HG03432 (cell line): Measurements from ENCODE around the gene LEKR1.
"Not testable (repeated sequence)": the region's sequence is repeated elsewhere in the genome, so short reads cannot be mapped to it uniquely, and the experiment has no call there.

Experiments
- ATAC-seq: cut with Tn5 transposase; IDR thresholded peaks from one replicate; pipeline ENCODE4 v1.9.1; 2021; ENCODE audit warnings: mild to moderate bottlenecking, moderate library complexity; ENCODE audit not compliant: unreplicated experiment

LEKR1 gene

DNA sequence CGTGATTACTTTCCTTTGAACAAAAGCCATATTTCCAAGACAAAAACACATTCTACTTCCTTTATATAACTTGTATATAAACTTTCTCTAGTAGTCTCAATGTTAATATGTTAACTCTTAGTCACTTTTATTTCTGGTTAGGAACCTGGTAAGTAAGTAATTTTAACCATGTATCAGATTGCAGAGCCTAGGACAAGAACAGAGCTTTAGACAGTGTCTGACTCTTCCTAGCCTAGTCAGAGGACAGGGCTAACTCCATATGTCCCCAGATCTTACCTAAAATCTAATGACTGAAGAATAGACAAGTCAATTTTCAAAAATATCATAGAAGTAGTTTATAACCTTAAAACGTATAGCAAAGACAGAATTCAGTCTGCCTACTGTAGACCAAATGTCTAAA lies 8.3 kb downstream of the LEKR1 start:
- no peak for ATAC-seq

DNA sequence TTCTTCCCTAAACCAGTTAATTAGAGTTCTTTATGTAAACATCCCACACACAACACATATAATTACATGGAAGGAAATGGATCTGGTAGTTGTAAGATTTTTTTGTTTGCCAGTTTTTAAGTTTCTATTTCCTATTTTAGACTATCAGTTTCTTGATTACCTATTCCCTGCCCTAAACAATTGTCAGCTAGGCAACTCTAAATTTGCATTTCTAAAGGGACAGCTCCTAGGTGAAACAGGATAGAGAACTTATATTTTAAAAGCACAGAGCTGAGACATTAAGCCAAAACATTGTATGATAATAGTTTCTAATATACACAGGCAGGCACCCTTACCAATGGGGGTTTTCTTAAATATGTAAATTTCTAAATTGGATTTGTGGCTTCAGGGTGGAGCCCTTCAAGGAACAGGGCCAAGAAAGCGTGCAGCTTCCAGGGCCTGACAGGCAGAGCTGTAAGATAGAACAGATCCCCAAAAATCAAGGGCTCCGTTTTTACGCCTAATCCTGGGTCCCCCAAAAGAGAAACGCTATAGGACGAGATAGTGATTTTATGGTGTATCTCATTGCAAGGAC lies 8.9 kb downstream of the LEKR1 start:
- ATAC-seq, result peak; percentile 69

- no peak for ATAC-seq
These were observed 10.5 kb downstream of the LEKR1 start for GRCh38 chr3:156836701-156837100.

DNA sequence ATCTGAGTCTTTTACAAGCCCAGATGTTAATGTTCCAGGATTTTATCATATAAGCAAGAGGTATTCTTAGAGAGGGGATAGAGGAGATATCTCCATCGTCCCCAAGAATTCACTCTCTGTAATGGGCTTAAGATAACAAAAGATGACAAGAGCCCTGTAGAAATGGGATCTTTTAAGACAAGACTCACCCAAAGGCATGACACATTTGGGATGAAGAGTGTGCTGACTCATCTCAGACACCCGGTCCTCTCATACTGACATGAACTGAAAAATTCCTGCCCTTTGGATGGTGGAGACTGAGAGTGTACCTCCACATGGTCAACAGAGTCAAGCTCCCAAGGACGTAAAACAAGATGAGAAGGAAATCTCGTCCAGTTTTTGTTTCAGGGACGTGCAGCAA lies 11.0 kb downstream of the LEKR1 start:
- ATAC-seq, result no peak

GRCh38 chr3:156838035-156838434 lies 11.9 kb downstream of the LEKR1 start:
- ATAC-seq, result no peak

GRCh38 chr3:156840826-156841689 lies 14.9 kb downstream of the LEKR1 start:
- no peak for ATAC-seq

GRCh38 chr3:156843071-156843808 lies 17.1 kb downstream of the LEKR1 start:
- ATAC-seq, result no peak

- no peak for ATAC-seq
These were observed 21.7 kb downstream of the LEKR1 start for GRCh38 chr3:156847752-156848448.

DNA sequence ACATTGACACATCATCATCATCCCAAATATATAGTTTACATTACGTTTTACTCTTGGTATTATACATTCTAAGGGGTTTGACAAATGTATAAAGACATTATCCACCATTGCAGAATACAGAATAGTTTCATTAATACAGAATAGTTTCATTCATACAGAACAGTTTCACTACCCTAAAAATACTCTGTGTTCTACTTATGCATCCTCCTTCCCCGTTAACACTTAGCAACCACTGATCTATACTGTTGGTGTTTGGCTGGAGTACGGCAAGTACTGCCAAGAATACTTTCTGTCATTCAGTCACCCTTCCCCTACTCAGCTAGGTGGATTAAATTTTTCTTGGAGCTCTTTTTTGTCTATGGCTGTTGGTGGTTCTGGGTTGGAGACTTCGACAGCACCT lies 33.4 kb downstream of the LEKR1 start:
- ATAC-seq, result peak; percentile 95

- ATAC-seq, result no peak
These were observed 34.7 kb downstream of the LEKR1 start for GRCh38 chr3:156860873-156861272.

GRCh38 chr3:156862338-156862737 lies 36.2 kb downstream of the LEKR1 start:
- ATAC-seq, result no peak

DNA sequence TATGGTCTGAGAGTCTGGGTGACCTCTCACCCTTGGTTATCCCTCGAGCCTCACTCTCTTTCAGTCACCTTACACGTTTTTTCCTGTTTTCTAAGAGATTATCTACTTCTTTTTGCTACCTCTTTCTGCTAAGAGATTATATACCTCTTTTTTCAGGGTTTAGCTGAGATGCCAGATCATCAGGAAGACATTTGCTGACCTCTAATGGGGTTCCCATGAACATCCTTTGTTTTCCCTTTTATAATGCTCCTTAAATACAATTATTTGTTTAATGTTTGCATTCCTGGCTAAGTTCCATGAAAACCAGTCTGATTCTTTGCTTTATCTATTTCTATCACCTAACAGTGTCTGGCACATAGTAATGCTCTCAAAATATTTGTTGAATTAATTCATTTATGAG lies 39.6 kb downstream of the LEKR1 start:
- no peak for ATAC-seq

- ATAC-seq, result no peak
These were observed 41.0 kb downstream of the LEKR1 start for GRCh38 chr3:156867174-156867573.

DNA sequence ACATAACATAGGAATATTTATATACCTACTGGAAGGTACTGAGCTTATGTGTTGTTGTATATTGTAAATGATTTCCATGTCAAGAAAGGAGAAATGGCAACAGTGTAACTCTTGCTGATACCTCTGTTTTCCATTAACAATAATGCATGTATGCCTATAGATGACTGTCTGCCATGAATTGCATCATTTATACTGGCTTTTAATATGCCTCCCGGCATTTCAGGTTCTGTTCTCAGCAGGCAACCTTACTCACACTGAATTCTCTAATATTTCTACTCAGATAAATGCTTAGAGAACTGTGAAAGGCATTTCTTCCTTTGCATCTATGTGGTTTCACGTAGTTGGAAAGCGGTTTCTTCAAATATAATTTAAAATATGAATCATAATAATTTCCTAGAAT lies 41.8 kb downstream of the LEKR1 start:
- no peak for ATAC-seq

GRCh38 chr3:156873906-156874305 lies 47.8 kb downstream of the LEKR1 start:
- no peak for ATAC-seq

GRCh38 chr3:156879491-156879890 lies 53.3 kb downstream of the LEKR1 start:
- ATAC-seq, result not testable (repeated sequence)

DNA sequence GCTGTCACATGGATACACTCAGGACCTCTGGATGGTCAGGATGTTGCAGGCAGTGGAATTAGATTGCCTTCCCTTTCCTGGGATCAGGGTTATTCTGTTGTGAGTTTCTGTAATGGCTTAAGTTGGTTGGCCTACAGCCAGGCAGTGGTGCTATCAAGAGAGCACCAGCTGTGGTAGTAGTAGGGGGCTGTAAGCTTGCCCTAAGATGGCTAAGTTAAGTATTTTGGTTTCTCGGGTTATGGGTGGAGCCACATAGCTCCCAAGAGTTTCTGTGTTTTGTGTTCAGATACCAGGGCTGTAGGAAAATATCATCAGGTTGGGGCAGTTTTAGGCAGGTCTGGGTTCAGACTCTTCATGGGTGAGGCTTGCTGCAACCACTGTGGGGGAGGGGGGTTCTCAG lies 59.6 kb downstream of the LEKR1 start:
- ATAC-seq, result no peak

- no peak for ATAC-seq
These were observed 62.0 kb downstream of the LEKR1 start for GRCh38 chr3:156888176-156888575.

- ATAC-seq, result no peak
These were observed 62.4 kb downstream of the LEKR1 start for GRCh38 chr3:156888576-156888975.

DNA sequence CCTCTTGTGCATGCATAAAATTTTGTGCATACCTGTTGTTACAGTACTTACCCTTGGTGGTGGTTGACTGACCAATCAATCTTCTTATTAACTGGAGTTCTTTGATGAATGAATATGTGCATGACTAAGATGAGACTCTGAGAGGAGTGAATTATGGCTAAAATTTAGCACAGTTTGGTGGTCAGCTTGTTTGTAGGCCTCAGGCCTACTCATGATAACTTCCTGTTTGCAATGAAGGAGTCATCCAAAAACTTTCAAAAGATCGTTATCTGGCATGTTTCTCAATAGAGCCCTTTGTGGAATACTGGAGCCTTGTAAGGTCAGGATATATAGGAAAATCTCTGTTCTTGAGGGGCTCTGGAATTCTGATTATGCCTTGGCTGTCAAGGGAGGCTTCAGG lies 66.5 kb downstream of the LEKR1 start:
- no peak for ATAC-seq

DNA sequence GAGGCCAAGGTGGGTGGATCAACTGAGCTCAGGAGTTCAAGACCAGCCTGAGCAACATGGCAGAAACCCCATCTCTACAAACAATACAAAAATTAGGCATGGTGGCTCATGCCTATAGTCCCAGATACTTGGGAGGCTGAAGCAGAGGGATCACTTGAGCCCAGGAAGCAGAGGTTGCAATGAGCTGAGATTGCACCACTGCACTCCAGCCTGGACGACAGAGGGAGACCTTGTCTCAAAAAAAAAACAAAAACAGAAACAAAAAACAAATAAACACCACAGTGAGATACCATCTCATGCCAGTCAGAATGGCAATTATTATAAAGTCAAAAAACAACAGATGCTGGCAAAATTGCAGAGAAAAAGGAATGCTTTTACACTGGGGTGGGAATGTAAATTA lies 69.2 kb downstream of the LEKR1 start:
- ATAC-seq, result not testable (repeated sequence)
